ENCODE results near the gene RTN4R. TPM values are rescaled to one million over a fixed set of nuclear protein-coding genes. Genes with fewer than 3 reads are reported as not detected.

Gene RTN4R
- total and polyA plus RNA-seq, 2 donors from 2014 or later, result 1.2 to 2.5 TPM

DNA sequence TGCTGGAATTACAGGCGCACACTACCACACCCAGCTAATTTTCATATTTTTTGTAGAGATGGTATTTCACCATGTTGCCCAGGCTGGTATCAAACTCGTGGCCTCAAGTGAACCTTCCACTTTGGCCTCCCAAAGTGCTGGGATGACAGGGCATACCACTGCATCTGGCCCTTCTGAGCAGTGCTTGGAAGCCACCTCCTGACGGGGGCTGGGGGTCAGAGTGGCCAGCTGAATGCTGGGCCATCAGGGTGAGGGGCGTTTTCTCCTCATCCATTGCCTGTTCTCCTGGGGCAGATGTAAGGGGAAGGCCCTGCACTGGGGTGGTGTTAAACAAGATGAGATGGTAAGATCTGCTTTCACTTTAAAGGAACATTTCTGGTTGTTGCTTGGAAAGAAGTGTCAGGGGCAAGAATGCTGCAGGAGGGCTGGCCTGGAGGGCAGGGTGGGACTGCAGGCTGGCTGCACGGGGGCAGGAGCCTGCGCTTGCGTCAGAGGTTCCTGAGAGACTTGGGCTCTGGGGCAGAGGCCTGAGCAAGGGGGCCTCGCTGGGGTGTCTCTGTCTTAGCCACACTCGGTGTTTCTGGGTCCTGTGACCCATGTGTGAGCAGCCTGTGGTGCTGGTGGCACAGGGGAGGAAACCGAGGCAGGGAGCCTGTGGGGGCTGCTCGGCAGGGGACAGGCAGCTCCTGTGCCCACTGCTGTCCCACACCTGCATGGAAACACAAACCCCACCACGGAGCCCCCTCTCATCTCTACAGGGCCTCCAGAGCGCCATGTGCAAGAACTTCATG, 34.5 kb upstream of the RTN4R start:
- TF ChIP-seq, protein P1, sequence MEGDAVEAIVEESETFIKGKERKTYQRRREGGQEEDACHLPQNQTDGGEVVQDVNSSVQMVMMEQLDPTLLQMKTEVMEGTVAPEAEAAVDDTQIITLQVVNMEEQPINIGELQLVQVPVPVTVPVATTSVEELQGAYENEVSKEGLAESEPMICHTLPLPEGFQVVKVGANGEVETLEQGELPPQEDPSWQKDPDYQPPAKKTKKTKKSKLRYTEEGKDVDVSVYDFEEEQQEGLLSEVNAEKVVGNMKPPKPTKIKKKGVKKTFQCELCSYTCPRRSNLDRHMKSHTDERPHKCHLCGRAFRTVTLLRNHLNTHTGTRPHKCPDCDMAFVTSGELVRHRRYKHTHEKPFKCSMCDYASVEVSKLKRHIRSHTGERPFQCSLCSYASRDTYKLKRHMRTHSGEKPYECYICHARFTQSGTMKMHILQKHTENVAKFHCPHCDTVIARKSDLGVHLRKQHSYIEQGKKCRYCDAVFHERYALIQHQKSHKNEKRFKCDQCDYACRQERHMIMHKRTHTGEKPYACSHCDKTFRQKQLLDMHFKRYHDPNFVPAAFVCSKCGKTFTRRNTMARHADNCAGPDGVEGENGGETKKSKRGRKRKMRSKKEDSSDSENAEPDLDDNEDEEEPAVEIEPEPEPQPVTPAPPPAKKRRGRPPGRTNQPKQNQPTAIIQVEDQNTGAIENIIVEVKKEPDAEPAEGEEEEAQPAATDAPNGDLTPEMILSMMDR (IDR thresholded peaks at IDR 0.05; ENCODE audit: borderline replicate concordance, extremely low read depth, insufficient read depth), result no peak
- FAIRE-seq, result no peak
- no peaks in the 10 kb centered on the region for H3K27me3 ChIP-seq (ENCODE audit: control insufficient read depth, insufficient read depth, low read length)

DNA sequence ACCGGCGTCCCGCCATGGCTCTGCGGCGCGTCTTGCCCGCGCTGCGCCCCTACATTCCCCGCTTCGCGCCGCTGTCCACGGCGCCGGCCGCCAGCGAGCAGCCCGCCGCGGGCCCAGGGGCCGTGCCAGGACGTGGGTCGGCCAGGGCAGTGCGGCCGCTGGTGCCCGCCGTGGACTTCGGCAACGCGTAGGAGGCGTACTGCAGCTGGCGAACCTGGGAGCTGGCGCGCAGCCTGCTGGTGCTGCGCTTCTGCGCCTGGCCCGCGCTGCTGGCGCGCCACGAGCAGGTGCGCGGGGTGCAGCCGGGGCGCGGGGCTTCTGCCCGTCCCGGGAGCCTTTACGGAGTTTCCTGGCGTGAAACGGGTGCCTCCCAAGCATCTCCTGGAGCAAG, 31.6 kb upstream of the RTN4R start:
- Histone ChIP-seq H3K36me3 (ENCODE audit: control insufficient read depth in 2 of 3, insufficient read depth in 3 of 3, low read length in 3 of 3) (no peaks in the 10 kb centered on the region), H3K27me3 (ENCODE audit: control insufficient read depth, insufficient read depth, low read length) (no peaks in the 10 kb centered on the region), H3K27ac (ENCODE audit: low read depth in 2 of 2, low read length in 2 of 2) (no peak overlapping the region), H3K4me3 (ENCODE audit: low read length in 3 of 3) (peak overlapping the region in 1 of 3 donors; percentile 37), H3K4me1 (ENCODE audit: control insufficient read depth in 2 of 3, insufficient read depth in 2 of 3, low read depth in 1 of 3, low read length in 3 of 3) (peaks cover 0 to 4% (median 0%) of the 10 kb centered on the region in 3 donors), H3K9me3 (ENCODE audit: control insufficient read depth in 2 of 3, insufficient read depth in 1 of 3, low read length in 3 of 3) (no peaks in the 10 kb centered on the region), H3K9ac (ENCODE audit: low read length in 3 of 3) (no peak overlapping the region)
- intact Hi-C loops (cut with DNase I), result loop anchor here (10.0 kb wide), 1 partner anchor 145 kb away; the partner anchor contains the start of gene CCDC188
- no peak for FAIRE-seq
- TF ChIP-seq, protein P1 (IDR thresholded peaks at IDR 0.05; ENCODE audit: borderline replicate concordance, extremely low read depth, insufficient read depth), result no peak
- peak in 2 of 5 donors; percentile 23 to 48 for DNase-seq

More for the DNA sequence above, 34.5 kb upstream of the RTN4R start:
- Histone ChIP-seq H3K9me3 (ENCODE audit: control insufficient read depth in 2 of 3, insufficient read depth in 1 of 3, low read length in 3 of 3) (no peaks in the 10 kb centered on the region), H3K4me1 (ENCODE audit: control insufficient read depth in 2 of 3, insufficient read depth in 2 of 3, low read depth in 1 of 3, low read length in 3 of 3) (peaks cover 0 to 4% (median 0%) of the 10 kb centered on the region in 3 donors), H3K36me3 (ENCODE audit: control insufficient read depth in 2 of 3, insufficient read depth in 3 of 3, low read length in 3 of 3) (no peaks in the 10 kb centered on the region), H3K9ac (ENCODE audit: low read length in 3 of 3) (no peak overlapping the region), H3K27ac (ENCODE audit: low read depth in 2 of 2, low read length in 2 of 2) (no peak overlapping the region), H3K4me3 (ENCODE audit: low read length in 3 of 3) (no peak overlapping the region)
- intact Hi-C loops (cut with DNase I), result no loop called here
- peak in 1 of 5 donors; percentile 57 for DNase-seq

DNA sequence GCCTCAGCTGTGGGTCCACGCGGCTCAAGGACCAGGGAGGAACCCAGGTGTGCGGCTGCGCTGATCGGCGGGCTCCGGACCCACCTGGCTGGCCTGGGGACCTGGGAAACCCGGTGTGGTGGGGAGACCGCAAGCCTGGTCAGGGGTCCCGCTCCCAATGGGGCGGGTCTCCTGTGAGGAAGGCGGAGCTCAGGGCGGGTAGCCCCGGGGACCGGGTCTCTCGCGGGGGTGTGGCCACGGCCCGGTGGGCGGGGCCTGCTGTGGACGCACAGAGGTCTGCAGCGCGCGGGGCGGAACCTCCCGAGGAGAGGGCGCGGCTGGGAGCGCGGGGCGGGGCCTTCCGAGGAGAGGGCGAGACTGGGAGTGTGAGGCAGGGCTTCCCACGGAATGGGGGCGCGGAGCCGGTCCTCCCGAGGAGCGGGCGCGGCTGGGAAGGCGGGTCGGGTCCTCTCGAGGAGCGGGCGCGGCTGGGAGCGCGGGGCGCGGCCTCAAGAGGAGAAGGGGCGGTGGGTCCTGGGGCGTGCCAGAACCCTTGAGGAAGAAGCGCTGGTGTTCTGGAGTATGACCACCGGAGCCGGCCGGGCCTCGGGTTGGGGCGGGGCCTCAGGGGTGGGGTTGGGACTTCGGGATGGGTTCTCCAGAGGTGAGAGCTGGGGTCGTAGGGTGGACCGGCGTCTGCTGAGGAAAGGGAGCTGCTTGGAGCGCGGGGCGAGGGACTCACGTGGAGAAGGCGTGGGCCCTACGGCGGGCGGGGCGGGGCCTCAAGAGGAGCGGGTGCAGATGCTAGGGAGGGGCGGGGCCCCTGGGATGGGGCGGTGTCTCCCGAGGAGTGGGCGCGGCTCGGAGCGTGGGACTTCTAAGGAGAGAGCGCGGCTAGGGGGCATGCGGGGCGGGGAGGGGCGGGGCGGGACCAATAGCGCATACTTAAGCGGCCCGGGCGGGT, 31.0 kb upstream of the RTN4R start:
- no peaks in the 10 kb centered on the region for H3K36me3 ChIP-seq (ENCODE audit: control insufficient read depth in 2 of 3, insufficient read depth in 3 of 3, low read length in 3 of 3)
- peaks cover 0 to 4% (median 0%) of the 10 kb centered on the region in 3 donors for H3K4me1 ChIP-seq (ENCODE audit: control insufficient read depth in 2 of 3, insufficient read depth in 2 of 3, low read depth in 1 of 3, low read length in 3 of 3)
- FAIRE-seq (no peak), DNase-seq (peak; percentile 90 to 96 (median 93))
- TF ChIP-seq, protein P1 (IDR thresholded peaks at IDR 0.05; ENCODE audit: borderline replicate concordance, extremely low read depth, insufficient read depth), result no peak
- H3K27ac ChIP-seq (ENCODE audit: low read depth in 2 of 2, low read length in 2 of 2), result no peak overlapping the region
- no peaks in the 10 kb centered on the region for H3K9me3 ChIP-seq (ENCODE audit: control insufficient read depth in 2 of 3, insufficient read depth in 1 of 3, low read length in 3 of 3)
- no peak overlapping the region for H3K9ac ChIP-seq (ENCODE audit: low read length in 3 of 3)
- no peaks in the 10 kb centered on the region for H3K27me3 ChIP-seq (ENCODE audit: control insufficient read depth, insufficient read depth, low read length)
- H3K4me3 ChIP-seq (ENCODE audit: low read length in 3 of 3), result peak overlapping the region in 1 of 3 donors; percentile 37
- intact Hi-C loops (cut with DNase I), result loop anchor here (10.0 kb wide), 1 partner anchor 144 kb away; the partner anchor contains the start of gene CCDC188
